HG03196 (cell line): Measurements from ENCODE around the gene LRRFIP1.
"Not testable (repeated sequence)": the region's sequence is repeated elsewhere in the genome, so short reads cannot be mapped to it uniquely, and the experiment has no call there.

Source experiments
- ATAC-seq: cut with Tn5 transposase; IDR thresholded peaks from one replicate; pipeline ENCODE4 v1.9.1; 2021; ENCODE audit not compliant: unreplicated experiment

LRRFIP1 gene

DNA sequence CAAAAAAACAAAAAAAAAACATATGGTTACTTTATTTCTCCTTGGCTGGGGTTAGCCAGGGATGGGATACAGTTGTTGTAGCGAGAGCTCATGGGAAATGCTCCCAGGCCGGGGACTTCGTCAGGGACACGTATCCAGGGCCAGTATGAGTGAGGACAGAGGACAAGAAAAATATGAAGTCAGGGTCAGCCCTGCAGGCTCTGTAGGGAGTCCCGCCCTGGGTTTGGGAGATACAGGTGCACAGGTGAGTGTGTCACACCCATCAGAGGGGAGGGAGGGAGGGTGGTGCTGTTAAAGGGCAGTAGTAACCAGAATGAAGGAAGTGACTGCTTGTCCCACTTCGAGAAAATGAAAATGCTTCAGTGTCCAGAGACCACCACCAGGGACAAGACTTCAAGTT is 115.6 kb downstream of the LRRFIP1 start:
- ATAC-seq = no peak

DNA sequence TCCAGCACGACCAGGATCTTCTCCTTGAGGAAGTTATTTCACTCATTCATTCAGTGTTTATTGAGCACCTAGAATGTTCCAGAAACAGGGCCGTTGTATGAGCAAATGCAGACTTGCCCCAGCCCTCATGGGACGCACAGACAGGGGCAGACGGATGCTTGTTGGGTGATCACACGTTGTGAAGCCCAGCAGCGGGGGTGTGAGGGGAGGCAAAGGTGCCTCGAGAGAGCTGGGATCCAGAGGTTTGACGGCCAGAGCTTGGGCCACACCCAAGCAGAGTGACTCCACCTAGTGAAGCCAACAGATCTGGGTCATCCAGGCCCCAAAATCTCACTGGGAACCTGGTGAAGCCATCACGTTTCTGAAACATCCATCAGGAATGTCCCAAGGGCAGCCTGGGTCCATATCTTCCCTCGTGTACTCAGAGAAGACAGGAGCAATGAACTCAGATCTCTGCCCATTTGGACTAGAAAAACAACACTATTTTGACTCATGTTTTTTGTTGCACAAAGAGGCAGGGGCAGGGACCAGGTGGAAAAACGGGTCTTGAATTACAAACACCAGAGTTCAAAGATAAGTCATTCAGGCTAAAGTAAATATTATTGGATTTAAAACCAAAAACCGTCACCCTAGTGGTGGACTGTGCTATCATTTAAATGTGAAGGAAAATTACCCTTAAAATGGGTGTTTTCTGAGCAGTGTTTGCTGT is 116.3 kb downstream of the LRRFIP1 start:
- ATAC-seq = no peak

DNA sequence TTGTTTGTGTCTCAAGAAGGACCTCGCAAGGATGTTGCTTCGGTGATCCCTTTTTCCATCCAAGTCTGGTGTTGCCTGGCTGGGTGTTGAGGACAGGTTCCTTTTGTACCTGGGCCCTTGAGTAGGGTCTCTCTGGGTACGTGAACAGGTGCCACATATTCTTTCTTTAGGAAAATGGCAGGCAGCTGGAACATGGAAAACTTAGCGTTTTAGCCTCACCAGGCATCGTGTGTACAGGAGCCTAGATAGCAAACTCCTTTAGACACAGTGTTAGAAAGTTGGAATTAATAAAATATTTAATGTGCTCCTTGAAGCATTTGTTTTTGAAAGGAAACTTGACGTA is 116.9 kb downstream of the LRRFIP1 start:
- no peak for ATAC-seq

DNA sequence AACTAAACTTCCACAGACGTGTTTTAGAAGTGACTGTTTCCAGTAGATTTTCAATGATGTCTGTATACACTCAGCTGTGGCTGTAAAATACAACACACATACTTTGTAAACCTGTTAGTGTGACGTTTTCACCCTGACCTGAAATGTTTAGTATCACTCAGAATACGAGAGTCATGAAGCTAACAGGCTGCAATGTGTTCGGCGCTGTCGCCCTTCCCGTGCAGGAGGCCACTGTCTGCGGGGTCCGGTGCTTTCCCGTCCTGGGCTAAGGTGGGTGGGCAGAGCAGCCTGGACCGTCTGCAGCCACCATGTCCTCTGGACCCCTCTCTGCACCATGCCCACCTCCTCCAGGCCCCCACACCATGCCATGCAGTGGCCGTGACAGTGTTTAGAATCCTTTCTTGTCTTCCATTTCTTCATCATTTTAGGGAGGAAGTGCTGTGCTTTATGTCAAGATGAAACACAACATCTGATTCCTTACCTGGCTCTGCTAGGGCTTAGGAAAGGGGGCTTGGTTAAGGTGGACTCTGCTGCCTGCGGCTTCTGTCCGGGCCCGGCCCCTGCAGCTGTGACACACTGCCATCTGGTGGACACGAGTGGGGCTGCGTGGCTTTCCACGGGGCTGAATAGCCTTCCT is 117.3 kb downstream of the LRRFIP1 start:
- peak; percentile 66 for ATAC-seq

DNA sequence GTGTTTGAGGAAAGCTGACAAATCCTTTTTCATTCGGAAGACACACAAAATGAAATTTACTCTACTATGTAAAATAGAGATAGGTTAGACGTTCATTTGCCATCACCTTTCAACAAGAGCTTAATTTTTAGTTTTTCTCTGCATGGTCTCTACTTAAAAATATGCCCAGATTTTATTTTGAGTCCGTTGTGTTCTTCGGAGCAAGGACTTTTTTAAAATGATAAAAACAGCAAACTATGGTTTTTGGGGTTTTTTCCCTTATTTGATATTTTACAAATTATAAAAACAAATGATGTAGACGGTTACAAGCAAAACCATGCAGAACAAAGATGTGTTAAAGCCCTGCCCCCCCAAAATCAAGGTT is 117.8 kb downstream of the LRRFIP1 start:
- ATAC-seq = no peak

DNA sequence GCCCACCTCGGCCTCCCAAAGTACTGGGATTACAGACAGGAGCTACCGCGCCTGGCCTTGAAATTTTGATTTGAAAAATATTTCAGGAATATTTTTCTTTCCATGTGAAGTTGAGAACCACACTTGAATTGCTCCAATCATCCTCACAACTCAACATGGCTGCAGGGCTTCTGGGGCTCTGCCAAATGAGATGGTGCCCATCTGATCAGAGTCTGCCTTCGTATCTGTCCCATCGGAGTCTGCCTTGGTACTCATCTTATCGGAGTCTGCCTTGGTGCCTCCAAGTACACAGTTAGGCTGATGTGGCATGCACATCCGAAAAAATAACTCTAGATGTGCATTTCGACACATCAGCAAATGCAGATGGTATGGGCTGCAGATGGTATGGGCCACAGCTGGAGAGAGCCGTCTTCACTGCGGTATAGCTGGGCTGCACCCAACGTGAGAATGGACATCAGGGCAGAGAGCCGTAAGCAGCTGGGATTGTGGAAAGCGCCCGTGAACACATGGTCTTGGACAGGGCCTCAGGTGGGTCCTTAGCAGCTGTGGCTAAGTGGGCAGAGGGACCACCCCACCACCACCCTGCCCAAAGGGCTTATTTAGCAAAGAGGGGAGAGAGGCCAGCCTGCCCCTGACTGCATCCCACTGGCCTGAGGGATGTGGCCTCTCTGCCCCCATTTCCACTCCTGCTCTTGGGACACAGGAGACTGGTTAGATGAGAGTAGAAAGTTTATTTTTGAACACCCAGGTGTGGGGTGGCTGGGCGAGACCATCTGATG is 119.1 kb downstream of the LRRFIP1 start:
- no peak for ATAC-seq

DNA sequence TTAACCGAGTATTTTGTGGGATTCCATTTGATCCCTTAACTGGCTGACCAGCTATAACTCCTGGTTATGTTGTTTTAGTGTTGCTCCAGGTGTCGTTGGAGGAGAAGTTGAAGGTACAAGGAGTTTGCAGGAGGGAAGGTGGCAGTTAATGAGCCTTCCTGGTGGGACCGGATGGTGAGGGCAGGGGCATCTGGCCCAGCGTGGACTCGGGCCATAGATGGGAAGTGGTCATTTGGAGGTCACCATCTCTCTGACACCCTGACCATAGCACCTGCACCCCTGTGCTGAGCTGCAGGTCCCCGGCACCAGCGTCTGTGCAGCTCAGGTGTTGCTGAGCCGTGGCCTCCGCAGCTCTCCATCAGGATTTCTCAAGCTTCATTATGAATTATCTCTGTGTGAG is 119.8 kb downstream of the LRRFIP1 start:
- no peak for ATAC-seq

DNA sequence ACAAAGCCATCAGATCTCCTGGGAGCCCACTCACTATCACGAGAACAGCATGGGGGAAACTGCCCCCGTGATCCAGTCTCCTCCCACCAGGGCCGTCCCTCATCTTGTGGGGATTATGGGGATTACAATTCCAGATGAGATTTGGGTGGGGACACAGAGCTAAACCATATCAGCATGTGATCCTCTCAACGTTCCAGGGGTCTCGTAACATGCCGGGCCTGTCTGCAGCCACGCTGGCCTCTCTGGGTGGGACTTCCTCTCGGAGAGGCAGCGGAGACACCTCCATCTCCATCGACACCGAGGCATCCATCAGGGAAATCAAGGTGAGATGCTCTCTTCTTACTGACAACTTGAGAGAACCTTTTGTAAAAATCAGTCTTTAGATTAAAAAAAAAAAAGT is 121.6 kb downstream of the LRRFIP1 start:
- no peak for ATAC-seq

DNA sequence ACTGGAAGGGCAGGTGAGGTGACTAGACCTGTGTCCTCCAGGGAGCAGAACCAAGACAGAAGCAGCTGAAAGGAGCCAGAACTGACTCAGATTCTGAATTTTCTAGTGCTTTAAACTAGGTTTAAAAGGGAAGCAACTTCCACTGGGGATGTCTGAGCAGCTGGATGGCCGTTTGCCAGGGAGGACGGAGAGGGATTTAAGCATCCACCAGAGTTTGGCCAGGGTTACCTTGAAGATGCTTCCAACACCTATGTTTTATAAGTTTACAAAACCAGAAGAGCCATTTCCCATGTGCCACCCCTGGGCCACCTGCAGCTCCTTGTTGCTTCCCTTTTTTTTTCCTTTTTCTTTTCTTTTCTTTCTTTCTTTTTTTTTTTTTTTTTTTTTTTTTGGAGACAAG is 122.6 kb downstream of the LRRFIP1 start:
- ATAC-seq = no peak

DNA sequence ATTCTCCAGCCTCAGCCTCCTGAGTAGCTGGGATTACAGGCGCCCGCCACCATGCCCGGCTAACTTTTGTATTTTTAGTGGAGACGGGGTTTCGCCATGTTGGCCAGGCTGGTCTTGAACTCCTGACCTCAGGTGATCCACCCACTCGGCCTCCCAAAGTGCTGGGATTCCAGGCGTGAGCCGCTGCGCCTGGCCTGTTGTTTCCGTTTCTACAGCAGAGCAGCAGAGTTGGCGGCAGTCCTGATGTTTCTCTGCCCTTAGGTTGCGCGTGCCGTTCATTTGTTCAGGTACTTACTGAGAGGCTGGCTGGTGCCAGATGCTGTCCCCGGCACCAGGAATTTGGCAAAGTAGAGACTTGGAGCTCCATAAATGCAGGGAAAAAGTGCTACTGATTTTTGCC is 123.1 kb downstream of the LRRFIP1 start:
- ATAC-seq = not testable (repeated sequence)

DNA sequence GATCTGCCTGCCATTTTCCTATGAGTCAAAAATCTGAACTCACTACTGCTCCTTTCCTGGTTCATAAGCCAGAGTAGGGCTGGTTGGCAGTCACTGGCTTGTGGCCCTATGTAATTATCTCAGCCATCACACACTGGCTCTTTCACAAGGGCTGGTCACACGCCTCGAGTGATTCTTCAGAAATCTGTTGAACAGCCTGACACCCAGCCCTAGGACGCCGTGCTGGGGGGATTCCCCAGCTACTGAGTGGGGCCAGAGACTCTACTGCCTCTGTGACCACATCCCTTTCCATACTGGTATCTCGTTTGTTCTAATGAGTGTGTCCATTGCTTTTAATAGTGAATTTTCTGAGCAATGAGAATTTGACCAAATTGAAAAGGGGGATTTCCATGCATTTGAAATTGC is 125.4 kb downstream of the LRRFIP1 start:
- peak; percentile 95 for ATAC-seq

DNA sequence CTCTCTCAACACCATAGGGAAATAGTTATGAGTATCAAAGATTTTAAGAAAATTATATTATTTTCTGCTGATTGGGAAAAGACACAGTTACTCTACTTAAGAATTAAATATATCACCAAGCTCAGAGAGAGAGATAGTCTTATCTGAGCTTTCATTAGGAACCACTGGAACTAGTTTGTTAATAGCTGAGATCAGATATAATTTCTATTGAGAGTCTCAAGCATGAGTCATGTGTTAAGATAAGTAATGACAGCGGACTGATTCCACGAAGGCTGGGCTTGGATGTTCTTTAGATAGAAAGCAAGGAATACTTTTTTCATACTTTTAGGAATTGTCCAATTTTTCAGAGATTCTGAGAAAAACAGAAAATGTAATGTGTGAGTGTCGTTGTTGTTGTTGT is 126.8 kb downstream of the LRRFIP1 start:
- ATAC-seq = no peak

DNA sequence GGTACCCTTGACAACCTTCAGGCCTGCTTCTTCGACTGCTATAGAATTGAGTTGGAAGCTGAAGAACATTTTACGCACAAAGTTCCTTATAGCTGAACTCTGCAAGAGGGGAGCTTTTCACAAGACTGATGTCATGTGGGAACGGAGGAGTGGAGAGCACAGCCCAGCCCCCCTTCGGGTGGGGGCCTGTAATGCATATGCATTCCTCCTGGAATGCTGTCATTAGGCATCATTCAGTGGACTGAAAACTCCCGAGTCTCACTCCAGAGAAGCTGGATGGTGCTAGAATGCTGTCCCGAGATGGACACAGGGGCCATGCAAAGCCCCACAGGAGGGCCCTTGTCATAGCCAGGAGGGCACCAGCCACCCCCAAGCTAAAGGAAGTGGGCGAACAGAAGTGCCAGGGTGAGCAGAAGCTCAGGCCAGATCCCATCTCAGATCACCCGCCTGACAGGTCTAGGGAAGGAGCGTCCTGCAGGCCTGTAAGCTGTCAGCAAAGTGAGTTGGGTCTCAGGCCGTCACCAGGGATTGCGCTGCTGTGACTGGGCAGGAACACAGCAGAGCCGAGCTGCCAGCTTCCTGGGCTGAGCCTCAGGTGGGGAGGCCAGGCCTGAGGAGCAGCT is 127.3 kb downstream of the LRRFIP1 start:
- no peak for ATAC-seq

DNA sequence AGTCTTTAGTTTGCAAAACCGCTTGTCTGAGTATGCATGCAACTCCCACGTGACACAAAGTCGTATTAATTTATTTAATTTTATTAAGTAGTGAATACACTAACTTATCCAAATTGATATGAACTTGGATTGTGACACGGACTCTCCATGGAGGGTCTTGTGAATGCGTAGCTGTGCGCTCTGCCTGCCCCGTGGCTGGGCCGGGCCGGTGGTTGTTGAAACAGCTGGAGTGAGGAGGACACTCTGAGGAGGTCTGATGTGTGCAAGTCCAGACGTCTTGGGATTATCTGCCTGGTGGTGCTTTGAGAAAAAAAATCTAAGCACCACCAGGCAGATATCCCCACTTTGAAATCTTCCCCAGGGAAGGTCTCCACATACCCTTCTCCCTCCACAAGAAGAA is 130.2 kb downstream of the LRRFIP1 start:
- no peak for ATAC-seq

DNA sequence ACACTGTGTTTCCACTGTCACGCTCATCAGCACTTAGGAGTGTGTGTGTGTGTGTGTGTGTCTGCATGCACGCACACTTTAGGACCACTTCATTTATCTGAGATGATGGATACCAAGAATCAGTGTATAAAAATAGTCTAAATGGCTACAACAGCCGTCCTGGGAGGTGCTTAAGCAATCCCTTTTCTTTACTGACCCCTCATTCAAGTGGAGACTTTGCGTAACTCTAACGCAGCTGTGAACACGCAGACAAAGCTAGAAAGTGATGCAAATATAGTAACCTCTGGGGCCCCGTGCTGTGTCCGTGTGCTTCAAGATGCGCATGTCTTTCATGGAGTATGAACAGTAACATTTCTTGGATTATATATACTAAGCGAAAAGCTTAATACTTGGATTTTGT is 130.8 kb downstream of the LRRFIP1 start:
- ATAC-seq = no peak

DNA sequence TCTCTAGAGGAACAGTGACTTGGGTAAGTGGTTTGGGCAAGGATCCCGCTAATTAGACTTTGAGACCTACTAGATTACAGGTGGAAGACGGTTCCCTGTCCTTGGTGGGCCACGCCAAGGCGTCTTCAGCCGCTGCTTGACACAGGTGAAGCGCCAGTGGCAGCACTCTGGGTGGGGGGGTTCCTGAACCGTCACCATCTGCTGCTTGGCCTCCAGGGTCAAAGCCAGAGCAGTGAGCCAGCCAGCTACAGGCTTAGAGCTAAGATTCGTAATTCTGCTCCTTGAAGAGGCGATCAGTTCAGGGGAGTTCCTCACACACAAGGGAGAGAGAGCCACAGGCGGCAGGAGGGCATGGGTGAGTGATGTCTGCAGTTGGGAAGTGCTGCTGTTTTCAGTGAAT is 131.8 kb downstream of the LRRFIP1 start:
- no peak for ATAC-seq

DNA sequence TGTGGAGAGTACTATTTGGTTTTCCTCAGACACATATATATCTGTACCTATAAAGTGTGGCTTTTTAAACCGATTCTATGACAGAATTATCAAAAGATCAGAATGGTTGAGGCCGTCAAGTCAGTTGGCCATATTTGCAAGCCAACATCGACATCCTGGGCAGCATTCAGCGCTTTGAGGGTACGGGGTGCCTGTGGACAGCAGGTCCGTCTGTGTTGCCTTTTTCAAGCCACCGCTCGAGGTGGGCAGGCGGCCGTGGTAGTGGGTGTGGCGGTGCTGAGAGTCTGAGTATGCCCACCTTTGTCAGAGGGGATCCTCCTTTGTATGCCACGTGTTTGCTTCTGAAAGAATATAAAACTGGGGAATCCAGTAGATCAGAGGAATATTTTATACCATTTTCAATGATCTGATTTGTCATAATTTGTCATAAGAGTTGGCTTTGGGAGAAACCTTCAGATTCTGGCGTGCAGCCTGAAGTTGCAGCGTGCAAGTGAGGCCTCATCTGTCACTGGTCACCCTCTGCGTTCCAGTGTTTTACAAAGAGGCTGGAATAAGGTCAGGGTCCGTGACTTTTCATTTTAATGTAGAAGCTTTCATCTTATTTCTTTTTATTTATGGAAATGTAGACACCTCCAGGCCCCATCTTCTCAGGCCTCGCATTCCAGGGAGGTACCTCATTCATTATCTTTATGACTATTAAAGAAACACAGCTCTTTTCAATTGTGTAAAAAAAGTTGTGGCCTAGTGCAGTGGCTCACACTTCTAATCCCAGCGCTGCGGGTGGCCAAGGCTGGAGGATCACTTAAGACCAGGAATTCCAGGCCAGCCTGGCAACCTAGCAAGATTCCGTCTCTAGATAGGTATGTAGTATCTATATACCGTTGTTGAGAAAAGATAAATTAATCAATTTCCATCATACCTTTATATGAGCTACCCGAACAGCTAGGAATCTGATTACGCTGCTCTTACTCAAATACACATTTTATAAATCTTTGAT is 133.4 kb downstream of the LRRFIP1 start:
- no peak for ATAC-seq

DNA sequence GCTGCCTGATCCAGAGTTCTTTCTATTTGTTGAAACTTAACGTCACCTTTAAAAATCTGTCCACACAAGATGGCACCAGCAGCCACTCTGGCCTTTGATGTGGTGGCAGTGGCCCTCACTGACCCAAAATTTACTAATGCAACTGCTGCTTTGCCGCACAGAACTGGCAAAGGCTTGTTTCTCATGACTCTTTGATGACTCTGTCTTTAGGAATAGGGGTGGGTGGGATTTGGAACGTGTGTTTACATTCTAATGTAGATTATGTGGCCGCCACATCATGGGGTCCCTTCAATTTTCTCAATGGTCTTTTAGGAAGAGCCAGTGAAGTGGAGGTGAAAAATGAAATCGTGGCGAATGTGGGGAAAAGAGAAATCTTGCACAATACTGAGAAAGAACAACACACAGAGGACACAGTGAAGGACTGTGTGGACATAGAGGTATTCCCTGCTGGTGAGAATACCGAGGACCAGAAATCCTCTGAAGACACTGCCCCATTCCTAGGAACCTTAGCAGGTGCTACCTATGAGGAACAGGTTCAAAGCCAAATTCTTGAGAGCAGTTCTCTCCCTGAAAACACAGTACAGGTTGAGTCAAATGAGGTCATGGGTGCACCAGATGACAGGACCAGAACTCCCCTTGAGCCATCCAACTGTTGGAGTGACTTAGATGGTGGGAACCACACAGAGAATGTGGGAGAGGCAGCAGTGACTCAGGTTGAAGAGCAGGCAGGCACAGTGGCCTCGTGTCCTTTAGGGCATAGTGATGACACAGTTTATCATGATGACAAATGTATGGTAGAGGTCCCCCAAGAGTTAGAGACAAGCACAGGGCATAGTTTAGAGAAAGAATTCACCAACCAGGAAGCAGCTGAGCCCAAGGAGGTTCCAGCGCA is 135.2 kb downstream of the LRRFIP1 start:
- ATAC-seq = not testable (repeated sequence)

DNA sequence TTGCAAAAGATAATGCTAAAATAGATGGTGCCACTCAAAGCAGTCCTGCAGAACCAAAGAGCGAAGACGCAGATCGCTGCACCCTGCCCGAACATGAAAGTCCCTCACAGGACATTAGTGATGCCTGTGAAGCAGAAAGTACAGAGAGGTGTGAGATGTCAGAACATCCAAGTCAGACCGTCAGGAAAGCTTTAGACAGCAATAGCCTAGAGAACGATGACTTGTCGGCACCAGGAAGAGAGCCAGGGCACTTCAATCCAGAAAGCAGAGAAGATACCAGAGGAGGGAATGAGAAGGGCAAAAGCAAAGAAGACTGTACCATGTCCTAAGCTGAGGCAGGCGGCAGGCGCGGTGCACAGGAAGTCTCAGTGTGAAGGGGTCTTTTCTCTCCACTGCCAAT is 136.4 kb downstream of the LRRFIP1 start:
- no peak for ATAC-seq

DNA sequence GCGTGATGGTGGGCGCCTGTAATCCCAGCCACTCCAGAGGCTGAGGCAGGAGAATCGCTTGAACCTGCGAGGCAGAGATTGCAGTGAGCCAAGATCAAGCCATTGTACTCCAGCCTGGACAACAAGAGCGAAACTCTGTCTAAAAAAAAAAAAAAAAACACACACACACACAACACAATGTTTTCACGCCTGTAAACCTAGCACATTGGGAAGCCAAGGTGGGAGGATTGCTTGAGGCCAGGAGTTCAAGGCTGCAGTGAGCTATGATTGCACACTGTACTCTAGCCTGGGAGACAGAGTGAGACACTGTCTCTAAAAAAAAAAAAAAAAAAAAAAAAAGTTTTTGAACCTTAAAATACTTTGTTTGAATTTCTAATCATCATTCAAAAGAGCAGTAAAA is 137.7 kb downstream of the LRRFIP1 start:
- ATAC-seq = not testable (repeated sequence)
